Esophagus muscularis mucosa (tissue), 4 donors: ENCODE data around the gene MMP24OS.

Source experiments
- EP300 ChIP-seq: sonication (generic); formaldehyde crosslinking; IDR thresholded peaks from one replicate; pipeline ENCODE4 v1.6.1; 2017; ENCODE audit warnings: antibody characterized with exemption
- POLR2A ChIP-seq: fragments of 450-650 bp; IDR thresholded peaks from one replicate; pipeline ENCODE4 v1.6.1; 2017; ENCODE audit warnings: antibody characterized with exemption, moderate library complexity, mild to moderate bottlenecking, low read depth
- POLR2AphosphoS5 ChIP-seq, 2 donors: sonication (generic); formaldehyde crosslinking; IDR thresholded peaks; one replicate each; pipeline ENCODE4 v1.6.1; 2017; ENCODE audit warnings: antibody characterized with exemption in 2 of 2
- TF ChIP-seq, protein P1 (sequence below), 3 experiments: fragments of 200-600 bp in 2 of 3; fragments of 450-650 bp in 1 of 3; sonication (generic) in 2 of 3; IDR thresholded peaks; one replicate each; pipeline ENCODE4 v1.5.1; 2017 to 2019; ENCODE audit warnings: antibody characterized with exemption in 3 of 3, mild to moderate bottlenecking in 2 of 3, moderate library complexity in 1 of 3

DNA sequence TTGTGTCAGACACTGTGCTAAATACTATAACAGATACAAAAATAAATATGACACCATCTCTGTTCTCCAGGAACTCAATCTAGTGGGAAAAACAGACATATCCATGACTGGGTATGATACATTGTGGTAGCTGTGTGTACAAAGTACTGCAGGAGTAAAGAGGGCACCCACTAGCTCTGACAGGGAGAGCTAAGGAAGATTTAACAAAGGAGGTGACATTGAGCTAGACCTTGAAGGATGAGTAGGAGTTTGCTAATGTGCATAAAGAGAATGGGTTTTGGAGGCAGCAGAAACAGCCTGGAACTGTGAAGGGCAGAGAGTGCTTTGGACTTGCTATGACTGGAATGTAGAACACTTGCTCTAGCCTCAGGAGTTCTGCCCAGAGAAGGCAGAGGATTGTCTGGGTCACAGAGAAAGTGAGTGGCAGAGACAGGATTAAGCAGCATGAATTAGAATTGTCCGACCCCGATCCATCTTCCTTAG, 37.1 kb downstream of the MMP24OS start:
- TF ChIP-seq, protein P1, sequence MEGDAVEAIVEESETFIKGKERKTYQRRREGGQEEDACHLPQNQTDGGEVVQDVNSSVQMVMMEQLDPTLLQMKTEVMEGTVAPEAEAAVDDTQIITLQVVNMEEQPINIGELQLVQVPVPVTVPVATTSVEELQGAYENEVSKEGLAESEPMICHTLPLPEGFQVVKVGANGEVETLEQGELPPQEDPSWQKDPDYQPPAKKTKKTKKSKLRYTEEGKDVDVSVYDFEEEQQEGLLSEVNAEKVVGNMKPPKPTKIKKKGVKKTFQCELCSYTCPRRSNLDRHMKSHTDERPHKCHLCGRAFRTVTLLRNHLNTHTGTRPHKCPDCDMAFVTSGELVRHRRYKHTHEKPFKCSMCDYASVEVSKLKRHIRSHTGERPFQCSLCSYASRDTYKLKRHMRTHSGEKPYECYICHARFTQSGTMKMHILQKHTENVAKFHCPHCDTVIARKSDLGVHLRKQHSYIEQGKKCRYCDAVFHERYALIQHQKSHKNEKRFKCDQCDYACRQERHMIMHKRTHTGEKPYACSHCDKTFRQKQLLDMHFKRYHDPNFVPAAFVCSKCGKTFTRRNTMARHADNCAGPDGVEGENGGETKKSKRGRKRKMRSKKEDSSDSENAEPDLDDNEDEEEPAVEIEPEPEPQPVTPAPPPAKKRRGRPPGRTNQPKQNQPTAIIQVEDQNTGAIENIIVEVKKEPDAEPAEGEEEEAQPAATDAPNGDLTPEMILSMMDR (IDR thresholded peaks at IDR 0.05) = no peak
- no peak for TF ChIP-seq EP300
- TF ChIP-seq POLR2A = no peak
- no peak for TF ChIP-seq POLR2AphosphoS5 (IDR thresholded peaks at IDR 0.05)
